HepG2 (cell line): ENCODE data around the gene ELF2. TPM values are rescaled to one million over a fixed set of nuclear protein-coding genes. Genes with fewer than 3 reads are reported as not detected.

ENCODE experiments used
- ATAC-seq: fragments of 200-7000 bp; cut with Tn5 transposase; 3 replicates; pipeline ENCODE4 v1.9.1; 2020; ENCODE audit warnings: mild to moderate bottlenecking, moderate library complexity
- BruUV-seq: library from RNA; stranded (reverse); fragments of 400-500 nt; replicated peaks from 2 replicates; lab custom pipeline; 2021; lab: Mats Ljungman, UMichigan
- CTCF ChIA-PET: fragments of 300-600 bp; formaldehyde crosslinking; extraction: SDS; loops from one replicate; lab custom pipeline; 2021; ENCODE audit warnings: low total read pairs, inconsistent platforms, low intra/inter-chr PET ratio; lab: Yijun Ruan, JAX
- POLR2A ChIA-PET: fragments of 350-600 bp; sonication (Branson Sonifier 250); formaldehyde crosslinking; loops from one replicate; lab custom pipeline; 2020; ENCODE audit warnings: antibody characterized with exemption, inconsistent platforms; lab: Yijun Ruan, JAX
- DNase-seq: peaks from one replicate; pipeline ENCODE4 v3.0.0-alpha.2; 2015; ENCODE audit warnings: low spot score
- FAIRE-seq: peaks from 3 replicates; lab custom pipeline; 2011; peaks lifted over from hg19 to GRCh38; lab: Jason Lieb, UNC
- H2AFZ ChIP-seq: one replicate; pipeline ENCODE4 v1.6.1; 2011; ENCODE audit warnings: low read length, inconsistent platforms
- H3K27ac ChIP-seq: fragments of 300-600 bp; 3 replicates; pipeline ENCODE4 v1.8.0; 2011; ENCODE audit warnings: mixed run types, mild to moderate bottlenecking, mixed read lengths, low read length, inconsistent platforms; ENCODE audit not compliant: insufficient read depth; ENCODE audit errors: extremely low read length
- H3K27me3 ChIP-seq, 2 experiments: fragments of 200-600 bp in 1 of 2; 2 replicates in 1 of 2; 3 replicates in 1 of 2; pipeline versions ENCODE4 v1.6.0 to v1.8.0; 2011; ENCODE audit warnings: low read length in 2 of 2, mild to moderate bottlenecking in 2 of 2, moderate library complexity in 2 of 2, inconsistent platforms in 1 of 2; ENCODE audit not compliant: insufficient read depth in 2 of 2, control insufficient read depth in 1 of 2
- H3K36me3 ChIP-seq, 2 experiments: fragments of 200-600 bp in 1 of 2; replicated peaks in 1 of 2; 2 replicates in 1 of 2; 3 replicates in 1 of 2; pipeline versions ENCODE4 v1.5.1 to v1.8.0; 2011; ENCODE audit warnings: low read length in 2 of 2, inconsistent platforms in 1 of 2; ENCODE audit not compliant: insufficient read depth in 2 of 2, control insufficient read depth in 1 of 2
- H3K4me1 ChIP-seq: 2 replicates; pipeline ENCODE4 v1.5.1; 2012; ENCODE audit warnings: low read length, inconsistent platforms; ENCODE audit not compliant: insufficient read depth
- H3K4me2 ChIP-seq: 2 replicates; pipeline ENCODE4 v1.6.0; 2011; ENCODE audit warnings: low read depth, low read length, inconsistent platforms
- H3K4me3 ChIP-seq, 3 experiments: fragments of 200-600 bp in 1 of 3; sonication (generic), shearing (Covaris generic) in 1 of 3; replicated peaks in 1 of 3; 2 replicates each; pipeline ENCODE4 v1.5.1; 2011 to 2016; ENCODE audit warnings: low read length in 3 of 3, inconsistent platforms in 2 of 3, low read depth in 2 of 3, mild to moderate bottlenecking in 2 of 3, control low read depth in 1 of 3, mixed read lengths in 1 of 3; ENCODE audit not compliant: insufficient read depth in 1 of 3
- H3K79me2 ChIP-seq: one replicate; pipeline ENCODE4 v1.6.1; 2011; ENCODE audit warnings: low read length, inconsistent platforms; ENCODE audit not compliant: insufficient read depth
- H3K9ac ChIP-seq: 2 replicates; pipeline ENCODE4 v1.6.0; 2011; ENCODE audit warnings: mild to moderate bottlenecking, low read depth, low read length, inconsistent platforms; ENCODE audit not compliant: insufficient read depth
- H3K9me3 ChIP-seq: 2 replicates; pipeline ENCODE4 v1.5.1; 2012; ENCODE audit warnings: mild to moderate bottlenecking, low read length
- H4K20me1 ChIP-seq: 2 replicates; pipeline ENCODE4 v1.6.0; 2011; ENCODE audit warnings: inconsistent platforms, mild to moderate bottlenecking, low read length, moderate library complexity; ENCODE audit not compliant: insufficient read depth
- ARID2 ChIP-seq: sonication (generic); formaldehyde crosslinking; IDR thresholded peaks from 2 replicates; pipeline ENCODE4 v1.8.1; 2022; ENCODE audit warnings: mild to moderate bottlenecking, missing genetic modification reagents, borderline replicate concordance
- ARID5B ChIP-seq: IDR thresholded peaks from 2 replicates; pipeline ENCODE4 v1.4.0; 2020; ENCODE audit warnings: mild to moderate bottlenecking, missing genetic modification reagents
- MAFF ChIP-seq: IDR thresholded peaks from 2 replicates; pipeline ENCODE4 v1.6.1; 2011; ENCODE audit warnings: low read depth, low read length, improper control_type of control experiment
- MAFK ChIP-seq, 2 experiments: IDR thresholded peaks in 1 of 2; conservative IDR thresholded peaks in 1 of 2; 2 replicates each; pipeline ENCODE4 v1.6.1; 2011; ENCODE audit warnings: improper control_type of control experiment in 2 of 2, low read length in 2 of 2
- PAXIP1 ChIP-seq: sonication (generic); formaldehyde crosslinking; conservative IDR thresholded peaks from 2 replicates; pipeline ENCODE4 v1.4.0; 2020; ENCODE audit warnings: mild to moderate bottlenecking, missing genetic modification reagents, moderate library complexity
- RBM39 ChIP-seq: fragments of 200-400 bp; formaldehyde crosslinking; IDR thresholded peaks from one replicate; pipeline ENCODE4 v1.6.1; 2018; ENCODE audit warnings: antibody characterized with exemption, mild to moderate bottlenecking, low read depth, low read length; ENCODE audit not compliant: poor library complexity, severe bottlenecking
- SAP130 ChIP-seq: IDR thresholded peaks from 2 replicates; pipeline ENCODE4 v1.6.1; 2016; ENCODE audit warnings: low read depth
- TARDBP ChIP-seq: sonication (generic); formaldehyde crosslinking; IDR thresholded peaks from 2 replicates; pipeline ENCODE4 v1.8.0; 2022; ENCODE audit warnings: mild to moderate bottlenecking, missing genetic modification reagents
- ZNF235 ChIP-seq: sonication (generic); formaldehyde crosslinking; IDR thresholded peaks from 2 replicates; pipeline ENCODE4 v1.8.1; 2023; ENCODE audit warnings: mild to moderate bottlenecking, missing genetic modification reagents, borderline replicate concordance
- ZNF331 ChIP-seq: sonication (generic); formaldehyde crosslinking; IDR thresholded peaks from 2 replicates; pipeline ENCODE4 v1.4.0; 2020; ENCODE audit warnings: missing genetic modification reagents
- ZNF354B ChIP-seq: sonication (generic); formaldehyde crosslinking; IDR thresholded peaks from 2 replicates; pipeline ENCODE4 v1.8.0; 2022; ENCODE audit warnings: mild to moderate bottlenecking, missing genetic modification reagents
- ZNF432 ChIP-seq: sonication (generic); formaldehyde crosslinking; IDR thresholded peaks from 2 replicates; pipeline ENCODE4 v1.5.0; 2020; ENCODE audit warnings: missing genetic modification reagents, mild to moderate bottlenecking, borderline replicate concordance
- ZNF580 ChIP-seq: IDR thresholded peaks from 2 replicates; pipeline ENCODE4 v1.6.1; 2016; ENCODE audit warnings: low read depth, borderline replicate concordance
- ZNF678 ChIP-seq: sonication (generic); formaldehyde crosslinking; IDR thresholded peaks from 2 replicates; pipeline ENCODE4 v1.4.0; 2020; ENCODE audit warnings: mild to moderate bottlenecking, missing genetic modification reagents
- ZNF772 ChIP-seq: sonication (generic); formaldehyde crosslinking; IDR thresholded peaks from 2 replicates; pipeline ENCODE4 v1.5.0; 2020; ENCODE audit warnings: mild to moderate bottlenecking, missing genetic modification reagents
- WGBS: methylation state at CpG from one replicate; pipeline ENCODE4 v1.1.6; 2017; ENCODE audit warnings: low lambda C conversion rate; 5-methylcytosine and 5-hydroxymethylcytosine counted together
- in situ Hi-C: cut with HindIII; loops from 2 replicates; pipeline ENCODE4 v1.10.0; 2017; ENCODE audit warnings: low pct_unique_long_range_greater_than_20kb; ENCODE audit not compliant: extremely low pct_ligation_motif_present
- intact Hi-C: fragments of 100-400 bp; cut with micrococcal nuclease; formaldehyde crosslinking; loops from one replicate; pipeline ENCODE4 v1.10.0; 2022; ENCODE audit not compliant: unreplicated experiment
- polyA plus RNA-seq, 8 experiments: library from polyadenylated mRNA; depleted of rRNA in 3 of 8; stranded (reverse) in 7 of 8; unstranded in 1 of 8; fragments of >200 nt; fragmentation: Illumina TruSeq in 4 of 8; extraction: Trizol in 4 of 8; gene quantifications; 2 replicates each; pipeline versions ENCODE4 v1.2.1 to v1.2.3, GENCODE V29; 2011 to 2016; ENCODE audit warnings: low read depth in 4 of 8, missing spikeins in 1 of 8, mixed read lengths in 1 of 8; ENCODE audit not compliant: insufficient read depth in 1 of 8
- total RNA-seq, 5 experiments: library from RNA; depleted of rRNA; stranded (reverse); fragments of >200 nt; fragmentation: Illumina TruSeq; extraction: Trizol; gene quantifications; 2 replicates each; pipeline ENCODE4 v1.2.3, GENCODE V29; 2016; ENCODE audit warnings: low read depth in 1 of 5

The ELF2 gene
- total and polyA plus RNA-seq, 2 of the 13 experiments (the other 11 are each of a cell fraction or from before 2014, with no cell fraction given), result 28.6 to 35.4 TPM

DNA sequence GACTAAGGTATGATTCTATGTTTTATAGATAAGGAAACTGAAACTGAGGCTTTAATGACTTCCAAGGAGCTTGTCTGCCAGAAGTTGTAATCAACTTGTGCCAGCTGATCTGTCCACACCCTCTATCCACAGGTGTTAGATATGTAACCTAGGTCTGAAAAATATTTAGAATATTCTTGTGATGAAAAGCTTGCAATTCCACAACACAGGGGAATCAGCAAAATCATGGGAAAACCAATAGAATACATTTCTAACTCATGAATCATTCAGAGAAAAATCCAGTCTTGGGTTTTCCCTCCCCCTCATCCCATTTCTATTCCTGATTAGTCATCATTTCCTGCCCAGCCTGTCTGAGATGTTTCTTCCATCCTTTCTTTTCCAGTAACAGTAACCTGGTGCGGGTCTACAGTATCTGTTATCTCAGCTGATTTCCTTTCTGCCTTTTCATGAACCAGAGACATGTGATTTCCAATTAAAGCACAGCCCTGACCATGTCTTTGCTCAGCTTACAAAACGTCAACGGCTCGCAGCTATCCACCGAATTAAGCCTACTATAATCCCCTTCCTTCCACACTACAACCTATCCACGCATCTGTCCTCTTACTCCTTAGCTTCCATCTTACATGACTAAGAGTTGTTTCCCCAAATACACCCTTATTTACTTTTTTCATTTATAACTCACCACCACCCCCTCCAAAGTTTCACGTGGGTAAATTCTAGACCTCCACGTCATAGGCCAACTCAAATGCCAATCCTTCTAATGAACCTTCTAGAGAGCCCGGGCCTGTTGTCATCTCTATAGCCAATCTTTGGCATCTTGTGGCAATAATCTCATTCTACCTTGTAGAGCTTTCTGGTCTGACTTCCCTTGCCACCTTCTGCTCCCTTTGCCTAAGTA is 162.4 kb downstream of the ELF2 start:
- no peak for FAIRE-seq
- CTCF ChIA-PET, result no interaction called here
- TF ChIP-seq SAP130 (CRISPR knock-in tag) (peak; percentile 42; the same call in 1 of the 2 replicates), MAFK (conservative IDR thresholded peaks at IDR 0.05 in 1 of 2, IDR thresholded peaks at IDR 0.05 in 1 of 2; ENCODE audit: low read length in 2 of 2) (peak; percentile 92 to 96), PAXIP1 (no peak), ZNF772 (CRISPR knock-in tag) (0 out of 2 replicates have a peak, but pooled peaks have one; percentile 29), ARID2 (peak; percentile 72; the same call in 1 of the 2 replicates), ZNF331 (CRISPR knock-in tag) (no peak), TARDBP (CRISPR knock-in tag) (0 out of 2 replicates have a peak, but pooled peaks have one; percentile 43), ZNF580 (CRISPR knock-in tag) (no peak), ZNF678 (CRISPR knock-in tag) (no peak), MAFF (peak; percentile 93), ZNF235 (CRISPR knock-in tag) (no peak), RBM39 (no peak), ZNF354B (CRISPR knock-in tag) (0 out of 2 replicates have a peak, but pooled peaks have one; percentile 52), ZNF432 (CRISPR knock-in tag) (no peak), ARID5B (CRISPR knock-in tag) (peak; percentile 38; the same call in 1 of the 2 replicates)

More for the DNA sequence above, 162.4 kb downstream of the ELF2 start:
- peaks cover 33% of the 10 kb centered on the region for H3K79me2 ChIP-seq
- POLR2A ChIA-PET, result interaction anchor here (0.6 to 1.7 kb wide), 7 partner anchors 10 to 772 kb away, joined by 3 to 7 read pairs (median 3); partner anchors contain the start of genes ELF2, NAA15 and SLC7A11
- H3K27ac ChIP-seq, result peak overlapping the region; percentile 85
- peak overlapping the region; percentile 29 for H2AFZ ChIP-seq
- peak overlapping the region; percentile 81 for H3K9ac ChIP-seq
- intact Hi-C loops (loop anchor here (2.0 to 5.0 kb wide), 2 partner anchors 74 to 288 kb away; partner anchors contain the start of genes NAA15 and NDUFC1), in situ Hi-C loops (no loop called here)
- peak overlapping the region; percentile 93 for H3K4me2 ChIP-seq
- BruUV-seq, result TSS peak; percentile 90
- H3K9me3 ChIP-seq, result no peaks in the 10 kb centered on the region
- no peaks in the 10 kb centered on the region for H3K36me3 ChIP-seq
- no peaks in the 10 kb centered on the region; a peak in 1 of 5 replicates for H3K27me3 ChIP-seq
- peaks cover 16% of the 10 kb centered on the region for H4K20me1 ChIP-seq
- peaks cover 59% of the 10 kb centered on the region for H3K4me1 ChIP-seq
- peak overlapping the region; percentile 79 to 90 (median 81) for H3K4me3 ChIP-seq
- 9% methylated on average over 9 of the region's 9 CpGs for WGBS
- ATAC-seq (peak; percentile 10; the same call in 2 of the 3 replicates), DNase-seq (peak; percentile 64)
